ENCODE data around the gene HOXD13.

The HOXD13 gene

GRCh38 chr2:176092270-176093144, at the start of gene HOXD13:
Gene HOXD13, plus strand, starts transcription at chr2:176092721. Its CDS starts 170 bp downstream, at chr2:176092891.
- DNase-seq = no peak

- no peak for DNase-seq
Observed at GRCh38 chr2:176056406-176056805, 36.1 kb upstream of the HOXD13 start.

GRCh38 chr2:176063958-176064357, 28.6 kb upstream of the HOXD13 start:
- DNase-seq = no peak

- DNase-seq = no peak
Observed at GRCh38 chr2:176066645-176067588, 25.6 kb upstream of the HOXD13 start.

- no peak for DNase-seq
Observed at GRCh38 chr2:176067589-176068418, 24.7 kb upstream of the HOXD13 start.

- no peak for DNase-seq
Observed at GRCh38 chr2:176068419-176068832, 24.1 kb upstream of the HOXD13 start.

- DNase-seq = no peak
Observed at GRCh38 chr2:176071330-176072291, 20.9 kb upstream of the HOXD13 start.

GRCh38 chr2:176072292-176072669, 20.2 kb upstream of the HOXD13 start:
- DNase-seq = no peak

- no peak for DNase-seq
Observed at GRCh38 chr2:176072951-176073904, 19.3 kb upstream of the HOXD13 start.

- DNase-seq = no peak
Observed at GRCh38 chr2:176074919-176075425, 17.5 kb upstream of the HOXD13 start.

- no peak for DNase-seq
Observed at GRCh38 chr2:176075481-176075880, 17.0 kb upstream of the HOXD13 start.

- DNase-seq = no peak
Observed at GRCh38 chr2:176076063-176076462, 16.5 kb upstream of the HOXD13 start.

- no peak for DNase-seq
Observed at GRCh38 chr2:176076796-176077195, 15.7 kb upstream of the HOXD13 start.

GRCh38 chr2:176078541-176079284, 13.8 kb upstream of the HOXD13 start:
- no peak for DNase-seq

- no peak for DNase-seq
Observed at GRCh38 chr2:176079285-176079830, 13.2 kb upstream of the HOXD13 start.

- no peak for DNase-seq
Observed at GRCh38 chr2:176079831-176080539, 12.5 kb upstream of the HOXD13 start.

GRCh38 chr2:176080540-176081375, 11.8 kb upstream of the HOXD13 start:
- DNase-seq = no peak
